HG03103 (cell line): ENCODE results near the gene KCNA5.
A peak's percentile ranks its signal among the peaks of the same experiment; 100 is the strongest.

Experiments used
- ATAC-seq: cut with Tn5 transposase; IDR thresholded peaks from one replicate; pipeline ENCODE4 v1.9.1; 2021; ENCODE audit warnings: low read depth; ENCODE audit not compliant: unreplicated experiment

Gene KCNA5

DNA sequence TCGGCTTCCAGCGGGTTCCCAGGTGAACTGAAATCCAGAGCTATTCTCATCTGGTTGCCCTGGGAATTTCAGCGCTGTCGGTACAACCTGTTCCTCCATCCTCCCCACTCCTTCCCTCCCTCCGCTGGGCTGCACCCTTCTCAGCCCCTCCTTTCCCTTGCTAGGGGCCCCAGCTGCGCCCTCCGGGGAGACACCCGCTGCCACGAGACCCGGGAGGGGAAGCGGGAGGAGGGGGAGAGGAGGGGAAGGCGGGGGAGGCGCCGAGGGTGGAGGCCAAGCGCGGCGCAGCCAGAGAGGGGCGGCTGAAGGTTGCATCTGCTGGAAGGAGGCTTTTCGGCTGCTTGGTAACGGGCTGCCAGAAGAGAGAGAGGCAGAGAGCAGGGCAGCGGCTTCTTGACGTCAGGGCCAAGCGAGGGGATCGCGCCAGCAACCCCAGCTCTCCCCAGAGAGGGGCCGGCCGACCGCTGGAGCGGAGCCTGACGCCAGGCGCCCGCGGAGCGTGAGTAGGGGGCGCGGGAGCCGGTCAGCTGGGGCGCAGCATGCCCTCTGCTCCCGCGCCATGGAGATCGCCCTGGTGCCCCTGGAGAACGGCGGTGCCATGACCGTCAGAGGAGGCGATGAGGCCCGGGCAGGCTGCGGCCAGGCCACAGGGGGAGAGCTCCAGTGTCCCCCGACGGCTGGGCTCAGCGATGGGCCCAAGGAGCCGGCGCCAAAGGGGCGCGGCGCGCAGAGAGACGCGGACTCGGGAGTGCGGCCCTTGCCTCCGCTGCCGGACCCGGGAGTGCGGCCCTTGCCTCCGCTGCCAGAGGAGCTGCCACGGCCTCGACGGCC, at the start of gene KCNA5:
Gene KCNA5, plus strand, starts transcription at position 291 of the 831 bp plus-strand sequence. Its CDS starts 269 bp downstream, at position 560.
- ATAC-seq = no peak

DNA sequence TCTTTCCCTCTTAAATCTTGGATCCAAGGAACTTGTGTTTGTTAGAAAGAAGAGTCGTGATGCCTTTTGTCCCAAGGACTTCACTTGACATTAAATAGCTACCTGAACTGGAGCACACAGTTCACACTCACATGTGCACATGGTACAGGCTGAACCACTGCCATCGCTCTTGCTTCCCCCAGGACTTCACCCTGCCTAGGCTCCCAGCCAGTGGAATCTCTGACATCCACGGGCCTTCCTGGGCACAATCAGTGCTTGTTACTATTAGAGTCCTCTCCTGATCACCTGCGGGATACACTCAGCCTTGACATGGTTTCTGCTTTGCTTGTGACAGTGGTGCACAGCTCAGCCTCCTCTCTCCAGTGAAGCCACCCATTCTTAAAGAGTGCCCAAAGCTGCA, 49.1 kb upstream of the KCNA5 start:
- no peak for ATAC-seq

DNA sequence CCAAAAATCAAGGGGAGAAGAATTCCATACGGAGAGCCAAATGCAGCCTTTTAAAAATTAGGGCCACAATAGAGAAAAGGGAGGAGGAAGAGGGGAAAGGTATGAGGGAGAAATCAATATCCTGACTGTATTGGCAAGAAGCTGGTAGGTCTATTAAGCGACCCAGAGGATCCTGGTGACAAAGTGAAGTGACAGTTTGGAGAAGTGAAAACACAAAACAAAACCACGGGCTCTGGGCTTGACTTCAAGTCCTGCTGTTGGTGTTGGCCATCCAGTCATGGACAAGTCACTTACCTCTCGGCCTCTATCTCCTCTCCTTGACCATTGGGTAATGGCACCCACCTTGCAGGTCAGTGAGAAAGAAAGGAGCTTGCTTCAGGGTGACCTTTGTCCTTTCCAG, 47.0 kb upstream of the KCNA5 start:
- ATAC-seq = no peak

DNA sequence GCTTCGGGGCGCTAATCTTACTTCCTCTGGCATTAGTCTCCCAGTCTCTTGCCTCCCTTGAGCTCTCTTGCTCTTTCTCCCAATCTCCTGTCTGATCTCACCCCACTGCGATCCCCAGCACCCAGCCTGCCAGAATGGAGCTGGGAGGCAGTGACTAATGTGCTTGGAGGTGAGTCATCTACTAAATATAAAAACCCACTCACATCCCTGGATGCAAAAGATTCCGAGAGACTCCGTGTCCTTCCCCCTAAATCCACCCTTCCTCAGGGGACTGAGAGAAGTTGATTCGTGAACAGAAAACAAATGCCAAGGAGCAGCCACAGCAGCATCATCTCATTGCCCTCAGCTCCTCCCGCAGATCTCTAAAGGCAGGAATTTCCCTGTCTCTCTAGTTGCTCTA, 45.7 kb upstream of the KCNA5 start:
- ATAC-seq = no peak

DNA sequence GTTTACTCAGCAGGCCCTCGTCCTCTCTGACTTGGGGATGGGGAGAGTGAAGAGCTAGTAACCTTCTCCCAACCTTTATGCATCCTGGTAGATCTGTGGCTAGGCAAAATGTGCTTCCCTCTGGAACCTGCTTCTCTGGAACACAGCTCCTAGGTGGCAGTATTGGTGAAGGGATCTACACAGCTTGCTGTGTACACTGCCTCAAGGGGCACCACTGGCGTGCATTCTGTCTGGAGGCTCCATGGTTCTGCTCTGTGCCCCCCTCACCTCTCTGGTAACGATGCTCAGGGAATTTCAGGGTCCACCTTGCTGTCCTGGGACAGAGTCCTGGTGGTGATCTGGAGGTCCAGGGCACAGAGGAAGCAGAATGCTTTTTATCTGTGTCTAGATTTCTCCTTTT, 43.5 kb upstream of the KCNA5 start:
- no peak for ATAC-seq

DNA sequence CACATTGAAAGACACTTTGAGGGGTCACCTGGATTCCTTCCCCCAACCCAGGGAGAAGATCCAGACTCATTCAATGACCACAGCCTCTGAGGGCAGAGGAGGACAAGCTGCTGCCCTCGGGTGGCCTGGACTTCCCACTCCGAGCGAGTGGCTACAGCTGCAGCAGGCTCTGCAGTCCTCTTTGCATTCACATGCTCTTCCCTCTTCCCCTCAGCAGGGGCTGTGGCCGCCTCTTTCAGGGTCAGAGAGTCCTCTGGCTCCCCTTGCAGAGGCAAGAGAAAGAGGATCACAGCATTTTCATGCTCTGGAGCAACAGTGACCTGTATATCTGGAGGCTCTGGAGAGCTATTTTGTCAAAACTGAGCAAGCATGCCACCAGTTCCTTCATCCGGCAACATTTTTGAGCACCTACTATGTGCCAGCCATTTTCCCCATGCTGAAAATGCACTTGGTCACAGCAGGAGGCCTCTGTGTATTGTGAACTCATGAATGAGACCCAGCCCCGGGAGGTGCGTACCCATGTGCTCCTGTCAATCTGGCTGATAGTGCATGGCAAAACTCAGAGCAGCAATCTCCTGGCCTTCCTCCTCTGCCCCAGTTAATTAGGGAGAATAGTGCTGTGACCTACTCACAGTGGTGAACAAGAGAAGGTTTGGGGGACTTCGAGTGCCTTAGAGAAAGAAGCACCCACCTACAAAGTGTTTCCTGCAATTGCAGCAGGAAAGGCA, 42.9 kb upstream of the KCNA5 start:
- no peak for ATAC-seq

DNA sequence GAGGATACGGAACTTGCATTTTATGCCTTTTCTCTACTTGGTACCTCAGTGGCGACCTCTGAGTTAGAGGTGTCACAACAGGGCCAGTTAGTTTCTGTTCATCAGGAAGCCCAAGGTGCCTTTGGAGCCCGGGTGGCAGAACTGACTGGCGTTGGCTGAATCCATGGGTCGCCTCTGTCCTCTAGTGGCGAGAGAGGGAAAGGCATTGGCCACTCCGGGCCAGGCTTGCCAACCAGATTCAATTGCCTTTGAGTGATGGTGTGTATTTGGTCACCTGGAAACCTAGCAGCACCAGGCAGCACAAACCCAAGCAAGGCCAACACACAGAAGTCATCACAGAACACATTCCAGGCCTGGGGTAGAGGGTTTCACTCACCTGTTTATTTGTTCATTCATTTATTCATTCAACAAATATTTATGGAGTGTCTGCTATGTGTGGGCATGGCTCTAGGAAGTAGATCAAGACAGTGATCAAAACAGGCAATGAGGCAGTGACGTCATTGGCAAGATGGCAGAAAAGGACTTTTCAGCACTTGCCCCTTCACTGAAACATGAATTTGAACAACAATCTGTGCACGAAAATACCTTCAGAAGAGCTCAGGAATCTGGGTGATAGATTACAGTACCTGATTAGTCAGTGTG, 40.5 kb upstream of the KCNA5 start:
- ATAC-seq = peak; percentile 71

DNA sequence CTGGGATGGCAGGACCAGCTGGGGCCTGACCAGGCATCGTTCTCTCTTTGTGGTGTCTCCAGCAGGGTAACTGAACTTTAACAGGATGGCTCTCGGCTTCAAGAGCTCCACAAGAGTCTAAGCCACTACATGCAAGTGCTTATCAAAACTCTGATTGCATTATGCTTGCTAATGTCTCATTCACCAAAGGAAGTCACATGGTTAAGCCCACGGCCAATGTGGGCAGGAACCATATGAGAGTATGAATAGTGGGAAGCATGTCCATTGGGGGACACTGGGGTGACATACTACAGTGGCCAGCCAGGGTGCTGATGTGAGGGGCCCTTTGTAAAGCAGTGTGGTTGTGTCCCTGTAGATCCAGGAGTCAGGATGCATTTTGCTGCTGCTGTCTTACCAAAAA, 35.0 kb upstream of the KCNA5 start:
- no peak for ATAC-seq

DNA sequence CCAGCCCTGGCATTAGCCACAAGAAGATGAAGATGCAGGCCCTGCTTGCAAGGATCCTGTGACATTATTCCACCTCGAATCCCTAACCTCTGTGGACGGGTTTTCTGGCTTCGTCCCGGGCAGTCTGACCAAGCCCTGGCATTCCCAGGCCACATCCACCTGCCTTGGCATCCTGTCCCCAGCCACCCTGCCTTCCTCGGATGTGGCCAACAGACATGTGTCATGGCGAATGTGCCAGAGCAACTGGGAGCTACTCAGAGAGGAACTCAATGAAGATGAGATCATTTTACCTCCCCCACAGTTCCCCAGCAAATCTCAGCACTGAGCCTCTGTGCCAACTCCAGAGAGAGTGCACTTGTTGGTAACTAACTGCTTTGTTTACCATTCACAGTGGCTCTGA, 33.5 kb upstream of the KCNA5 start:
- no peak for ATAC-seq

DNA sequence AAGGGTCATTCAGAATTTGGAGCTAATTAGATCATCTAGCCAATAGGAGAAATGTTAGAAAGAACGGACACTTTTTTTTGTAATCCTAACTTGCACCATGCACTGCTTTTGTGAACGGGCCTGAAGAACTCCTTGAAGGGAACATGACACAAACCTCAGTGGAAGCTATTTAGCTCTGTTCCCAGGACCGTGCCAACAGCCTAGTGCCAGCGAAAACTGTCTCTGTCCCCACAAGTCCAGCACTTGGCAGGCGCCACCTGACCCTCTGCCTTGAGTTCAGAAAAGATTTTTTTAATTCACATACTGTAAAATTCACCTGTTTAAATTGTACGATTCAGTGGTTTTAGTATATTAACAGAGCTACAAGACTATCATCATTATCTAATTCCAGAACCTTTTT, 31.3 kb upstream of the KCNA5 start:
- ATAC-seq = no peak

DNA sequence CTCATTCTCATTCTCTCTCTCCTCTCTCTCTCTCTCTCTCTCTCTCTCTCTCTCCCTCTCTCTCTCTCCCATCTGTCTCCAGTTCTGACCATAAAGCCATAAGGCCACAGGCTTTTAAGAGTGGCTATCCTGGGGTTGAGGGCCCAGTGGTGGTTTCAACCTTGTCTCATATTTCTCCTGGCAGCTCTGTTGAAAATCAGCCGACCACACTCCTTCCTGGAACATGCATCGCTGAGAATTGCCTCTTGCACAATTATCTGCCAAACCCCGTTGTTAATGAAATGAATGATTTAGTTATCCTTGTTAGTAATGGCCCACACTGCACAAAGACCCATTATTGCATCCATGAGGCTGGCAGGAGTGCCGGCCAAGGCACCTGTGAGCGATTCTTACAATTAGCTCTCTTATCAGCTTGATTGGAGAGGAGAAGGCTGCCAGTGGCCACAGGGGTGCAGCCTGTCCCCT, 30.4 kb upstream of the KCNA5 start:
- ATAC-seq = no peak

DNA sequence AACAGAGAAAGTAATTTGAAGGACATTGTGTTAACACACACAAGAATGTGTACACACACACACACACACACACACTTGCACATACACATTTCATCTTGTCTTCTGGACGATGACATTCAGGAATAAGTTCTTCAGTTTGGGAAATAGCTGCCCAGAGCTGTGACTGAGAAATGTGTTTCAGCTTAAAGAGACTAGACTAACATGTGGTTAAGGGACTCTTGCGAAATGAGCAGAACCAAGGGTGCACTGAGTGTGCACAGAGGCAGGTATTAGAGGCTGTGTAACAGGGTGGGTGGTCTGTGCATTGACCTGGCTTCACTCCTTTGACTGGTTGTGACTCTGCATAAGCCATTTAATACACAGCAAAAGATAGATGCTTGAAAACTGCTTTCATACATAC, 29.4 kb upstream of the KCNA5 start:
- no peak for ATAC-seq

DNA sequence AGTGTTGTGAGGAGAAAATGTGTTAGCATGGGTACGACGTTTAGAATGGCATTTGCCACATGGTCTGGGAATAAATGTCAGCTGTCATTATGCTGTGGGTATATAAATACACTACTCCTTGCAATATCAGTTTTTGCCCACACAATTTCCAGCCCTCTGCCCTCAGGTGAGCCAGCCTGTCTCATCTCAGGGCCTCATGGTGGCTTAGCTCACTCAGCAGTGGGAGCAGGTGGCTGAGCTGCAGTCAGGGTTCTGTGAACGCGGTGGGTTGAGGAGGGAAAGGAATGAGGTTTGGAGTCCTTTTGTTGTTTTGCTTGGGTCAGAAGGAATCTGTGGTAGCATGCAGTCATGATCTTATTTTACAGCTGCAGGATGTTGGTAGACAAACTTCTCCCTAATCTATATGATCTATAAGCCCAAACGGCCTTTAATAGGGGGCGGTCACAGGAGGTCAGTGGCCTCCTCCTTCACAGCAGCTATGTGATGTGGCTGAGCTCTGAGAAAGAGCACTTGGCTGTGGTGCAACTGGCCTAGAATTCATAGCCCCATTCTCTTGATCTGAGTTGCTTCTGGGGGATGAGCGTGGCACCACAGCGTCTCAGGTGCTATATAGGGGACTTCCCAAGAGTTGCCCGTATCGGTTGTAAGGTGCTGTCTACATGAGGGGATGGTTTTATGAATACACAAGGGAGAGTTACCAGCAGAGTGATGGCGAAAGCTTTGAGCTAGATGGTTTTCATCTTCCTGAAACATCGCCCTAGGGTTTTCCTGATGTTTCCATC, 27.8 kb upstream of the KCNA5 start:
- no peak for ATAC-seq

DNA sequence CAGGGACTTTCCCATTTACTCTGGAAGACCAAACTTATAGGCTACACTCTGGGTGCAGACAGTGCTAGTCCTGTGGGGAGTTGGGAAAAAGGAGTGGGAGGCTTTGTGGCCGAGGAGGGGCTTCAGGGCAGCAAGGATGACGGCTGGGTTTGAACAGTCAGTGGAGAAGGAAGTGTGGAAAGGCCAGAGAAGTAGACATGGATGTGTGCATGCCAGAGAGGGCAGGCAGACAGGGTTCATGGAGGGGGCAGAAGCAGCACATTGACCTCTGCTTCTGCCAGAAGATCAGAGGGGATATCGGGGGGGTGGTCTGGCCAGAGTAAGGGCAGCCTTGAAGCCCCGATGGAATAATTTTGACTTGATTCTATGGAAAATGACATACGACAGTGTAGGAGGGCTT, 27.2 kb upstream of the KCNA5 start:
- no peak for ATAC-seq

DNA sequence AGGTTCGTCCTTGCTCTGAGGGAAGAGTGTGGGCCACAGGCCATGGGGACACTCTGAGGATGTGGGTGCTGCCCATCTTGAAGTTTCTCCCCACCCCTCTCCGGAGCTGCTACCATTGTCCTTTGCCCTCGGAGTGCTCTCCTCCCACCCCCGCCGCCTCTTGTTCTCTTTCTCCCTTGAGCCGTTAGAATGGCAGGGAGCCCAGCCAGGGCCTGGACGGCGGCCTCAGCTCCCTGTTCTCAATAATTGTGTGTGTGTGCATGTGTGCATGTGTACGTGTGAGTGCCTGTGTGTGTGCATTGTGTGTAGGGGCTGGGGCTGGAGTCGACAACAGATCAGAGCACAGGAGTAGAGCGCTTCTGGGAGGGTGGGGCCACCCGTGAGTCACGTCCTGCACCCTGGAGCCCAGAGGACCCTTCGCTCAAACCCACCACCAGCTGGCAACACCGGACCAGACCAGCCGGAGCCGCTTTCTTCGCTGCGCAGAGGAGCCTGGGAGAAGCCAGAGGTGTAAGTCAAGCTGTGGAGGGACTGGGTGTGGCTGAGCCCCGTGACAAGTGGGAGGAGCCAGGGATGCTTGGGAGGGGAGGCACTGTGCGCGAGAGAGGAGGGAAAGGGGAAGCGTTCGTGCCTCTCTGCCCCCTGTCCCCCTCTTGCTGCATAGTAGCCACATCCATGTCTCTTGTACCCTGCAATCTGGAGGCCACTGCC, 25.9 kb upstream of the KCNA5 start:
- ATAC-seq = no peak

DNA sequence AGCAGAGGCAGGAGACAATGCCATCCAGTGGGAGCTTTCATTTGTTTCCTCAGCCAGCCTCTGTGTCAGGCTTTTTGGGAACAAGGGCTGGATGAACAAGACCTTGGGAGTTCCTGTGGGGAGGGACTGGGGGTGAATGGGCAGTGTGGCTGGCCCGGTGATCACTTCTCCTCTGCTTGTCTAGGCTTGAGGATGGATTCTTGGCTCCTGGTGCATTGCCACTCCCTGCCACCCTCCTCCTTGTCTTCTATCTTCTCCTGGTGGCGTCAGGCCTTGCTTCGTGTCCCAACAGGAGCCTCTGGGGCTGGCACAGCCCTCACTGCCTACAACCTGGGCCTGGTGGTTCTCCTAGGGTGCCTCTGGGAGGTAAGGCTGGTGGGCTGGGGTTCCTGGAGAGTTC, 25.0 kb upstream of the KCNA5 start:
- ATAC-seq = no peak

DNA sequence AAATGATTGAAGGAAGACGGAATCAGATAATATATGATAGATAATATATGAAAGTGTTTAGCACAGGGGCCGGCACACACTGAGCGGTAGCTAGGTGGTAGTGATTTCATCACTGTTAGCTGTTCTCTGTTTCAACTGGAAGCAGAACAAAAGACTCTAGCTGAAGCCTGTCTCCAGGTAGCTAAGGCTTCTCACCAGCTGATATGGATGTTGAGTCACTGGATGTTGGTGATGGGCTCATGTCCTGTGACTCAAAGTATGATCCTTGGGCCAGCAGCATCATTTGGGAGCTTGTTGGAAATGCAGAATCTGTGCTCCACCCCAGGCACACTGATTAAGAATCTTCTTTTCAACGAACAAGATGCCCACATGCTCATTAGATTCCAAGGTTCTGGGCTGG, 21.7 kb upstream of the KCNA5 start:
- no peak for ATAC-seq

DNA sequence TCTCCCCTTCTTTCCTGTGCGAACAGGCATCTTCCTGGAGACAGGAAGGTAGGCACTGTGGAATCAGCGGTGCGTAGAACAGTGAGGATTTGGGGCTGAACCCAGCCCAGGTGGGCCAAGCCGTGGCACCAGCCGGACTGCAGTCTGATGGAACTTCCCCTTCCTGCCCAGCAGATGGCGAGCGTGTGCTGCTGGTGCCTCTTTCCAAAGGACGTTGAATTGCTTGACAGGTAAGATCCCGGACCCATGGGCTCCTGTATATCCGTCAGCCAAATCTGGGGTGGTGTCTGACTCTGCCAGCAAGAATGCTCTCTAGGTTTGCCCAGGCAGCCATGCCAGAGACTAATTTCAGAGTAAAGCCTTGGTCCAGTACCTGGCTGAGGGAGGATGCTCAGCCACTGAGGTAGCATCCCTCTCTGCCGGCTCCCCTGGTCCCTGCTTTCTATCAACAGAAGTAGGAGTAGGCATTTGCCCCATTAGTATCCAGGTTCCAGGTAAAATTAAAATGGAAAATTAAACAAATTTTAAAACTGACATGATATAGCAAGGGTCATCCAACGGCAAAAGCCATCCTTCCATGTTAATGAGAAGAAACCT, 21.1 kb upstream of the KCNA5 start:
- ATAC-seq = no peak

DNA sequence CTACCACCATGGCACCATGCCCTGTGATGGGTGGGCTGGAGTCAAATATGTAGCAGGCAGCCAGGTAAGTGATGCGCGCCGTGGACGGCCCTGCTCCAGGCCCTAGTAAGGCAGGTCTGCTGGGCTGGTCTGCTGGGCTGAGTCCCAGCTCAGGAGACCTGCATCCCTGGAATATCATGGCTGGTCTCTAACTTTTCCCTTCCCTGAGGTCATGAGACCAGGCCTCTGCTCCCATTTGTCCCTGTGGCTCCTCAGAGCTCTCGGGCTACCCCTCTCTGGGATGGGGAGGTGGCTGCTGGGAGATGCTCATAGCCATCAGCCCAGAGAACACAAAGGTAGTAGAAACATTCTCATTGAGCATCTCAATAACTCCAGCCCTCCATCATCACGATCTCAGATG, 19.8 kb upstream of the KCNA5 start:
- ATAC-seq = no peak
